K562 (cell line): Measurements from ENCODE around the gene SLC34A3. TPM values are rescaled to one million over a fixed set of nuclear protein-coding genes. Genes with fewer than 3 reads are reported as not detected.

Source experiments
- CBX3 ChIP-seq, 2 experiments: IDR thresholded peaks; 1 replicate in 1 of 2; 2 replicates in 1 of 2; pipeline ENCODE4 v1.6.1; 2012; ENCODE audit warnings: inconsistent platforms in 2 of 2, low read length in 2 of 2, borderline replicate concordance in 1 of 2, control low read depth in 1 of 2
- CEBPB ChIP-seq: fragments of 450-650 bp; IDR thresholded peaks from 2 replicates; pipeline ENCODE4 v1.6.1; 2016; ENCODE audit warnings: missing genetic modification characterization, missing compliant biosample characterization
- CTBP1 ChIP-seq: fragments of 450-650 bp; IDR thresholded peaks from 2 replicates; pipeline ENCODE4 v1.6.1; 2016; ENCODE audit warnings: borderline replicate concordance
- CUX1 ChIP-seq: fragments of 200-800 bp; sonication (Bioruptor generic); IDR thresholded peaks from 2 replicates; pipeline ENCODE4 v1.6.1; 2016; ENCODE audit warnings: missing genetic modification characterization, missing compliant biosample characterization
- FIP1L1 ChIP-seq: fragments of 200-400 bp; formaldehyde crosslinking; IDR thresholded peaks from 2 replicates; pipeline ENCODE4 v1.6.1; 2018; ENCODE audit warnings: mild to moderate bottlenecking, low read depth, low read length; ENCODE audit not compliant: poor library complexity, severe bottlenecking
- HLTF ChIP-seq: fragments of 450-650 bp; IDR thresholded peaks from 2 replicates; pipeline ENCODE4 v1.6.1; 2016
- KDM1A ChIP-seq, 2 experiments: fragments of 450-650 bp; IDR thresholded peaks; 2 replicates each; pipeline ENCODE4 v1.6.1; 2016; ENCODE audit warnings: mild to moderate bottlenecking in 2 of 2
- NBN ChIP-seq: fragments of 450-650 bp; IDR thresholded peaks from 2 replicates; pipeline ENCODE4 v1.6.1; 2016; ENCODE audit warnings: low read depth, mild to moderate bottlenecking
- polyA plus RNA-seq, 8 experiments: library from polyadenylated mRNA; depleted of rRNA in 4 of 8; stranded (reverse) in 5 of 8; unstranded in 3 of 8; fragments of >200 nt; fragmentation: Nextera tagmentation in 2 of 8; fragmentation: Illumina TruSeq in 1 of 8; extraction: Ambion mirVana in 2 of 8; extraction: Trizol in 1 of 8; gene quantifications; 2 replicates each; pipeline versions ENCODE4 v1.2.1 to v1.2.3, GENCODE V29; 2011 to 2014; ENCODE audit warnings: inconsistent platforms in 1 of 8, missing spikeins in 1 of 8
- total RNA-seq, 7 experiments: library from RNA; depleted of rRNA in 6 of 7; stranded (reverse); fragments of >200 nt in 6 of 7; fragmentation: Illumina TruSeq in 2 of 7; extraction: Trizol in 2 of 7; gene quantifications; 2 replicates each; pipeline versions ENCODE4 v1.2.1 to v1.2.3, GENCODE V29; 2011 to 2021; ENCODE audit warnings: low replicate concordance in 1 of 7
- TF ChIP-seq, protein P1 (sequence below): fragments of 200-800 bp; sonication (Bioruptor generic); IDR thresholded peaks from 2 replicates; pipeline ENCODE4 v1.6.1; 2017; ENCODE audit warnings: missing genetic modification characterization, missing compliant biosample characterization
- TF ChIP-seq, protein P2 (sequence below): sonication (generic); formaldehyde crosslinking; IDR thresholded peaks from 2 replicates; pipeline ENCODE4 v1.8.0; 2022; ENCODE audit warnings: mild to moderate bottlenecking, missing genetic modification reagents

The SLC34A3 gene
- total and polyA plus RNA-seq, 9 of the 15 experiments (the other 6 are each of a cell fraction or from before 2014, with no cell fraction given): not detected

DNA sequence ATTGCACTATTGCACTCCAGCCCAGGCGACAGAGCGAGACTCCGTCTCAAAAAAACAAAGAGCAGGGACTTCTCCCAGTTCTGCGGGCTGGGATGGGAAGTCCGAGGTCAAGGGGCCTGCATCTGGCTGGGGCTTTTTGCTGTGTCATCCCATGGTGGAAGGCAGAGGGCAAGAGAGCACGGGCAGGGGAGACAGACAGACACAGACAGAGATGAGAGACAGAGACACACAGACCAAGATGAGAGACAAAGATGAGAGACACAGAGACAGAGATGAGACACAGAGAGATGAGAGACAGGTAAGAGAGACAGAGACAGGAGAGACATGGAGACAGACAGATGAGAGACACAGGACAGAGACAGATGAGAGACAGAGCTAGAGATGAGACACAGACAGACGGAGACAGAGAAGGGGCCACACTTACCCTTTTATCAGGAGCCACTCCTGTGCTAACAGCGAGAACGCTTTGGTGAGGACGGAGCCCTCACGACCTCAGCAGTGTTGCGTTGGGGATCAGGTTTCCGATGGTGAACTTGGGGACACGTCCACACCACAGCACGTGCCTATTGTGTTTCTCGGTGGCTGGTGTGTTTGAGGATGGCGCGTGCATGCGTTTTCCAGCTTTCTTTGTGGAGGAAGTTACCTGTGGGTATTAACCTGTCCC lies 38.0 kb downstream of the SLC34A3 start (continued):
- TF ChIP-seq, protein P1, sequence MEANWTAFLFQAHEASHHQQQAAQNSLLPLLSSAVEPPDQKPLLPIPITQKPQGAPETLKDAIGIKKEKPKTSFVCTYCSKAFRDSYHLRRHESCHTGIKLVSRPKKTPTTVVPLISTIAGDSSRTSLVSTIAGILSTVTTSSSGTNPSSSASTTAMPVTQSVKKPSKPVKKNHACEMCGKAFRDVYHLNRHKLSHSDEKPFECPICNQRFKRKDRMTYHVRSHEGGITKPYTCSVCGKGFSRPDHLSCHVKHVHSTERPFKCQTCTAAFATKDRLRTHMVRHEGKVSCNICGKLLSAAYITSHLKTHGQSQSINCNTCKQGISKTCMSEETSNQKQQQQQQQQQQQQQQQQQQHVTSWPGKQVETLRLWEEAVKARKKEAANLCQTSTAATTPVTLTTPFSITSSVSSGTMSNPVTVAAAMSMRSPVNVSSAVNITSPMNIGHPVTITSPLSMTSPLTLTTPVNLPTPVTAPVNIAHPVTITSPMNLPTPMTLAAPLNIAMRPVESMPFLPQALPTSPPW (CRISPR knock-in tag): no peak
- TF ChIP-seq CUX1 (CRISPR knock-in tag) (no peak), KDM1A (IDR thresholded peaks at IDR 0.05) (peak; percentile 58 to 78), CEBPB (tag) (no peak), NBN (peak; percentile 88), FIP1L1 (no peak), CBX3 (IDR thresholded peaks at IDR 0.05; ENCODE audit: borderline replicate concordance in 1 of 2, low read length in 2 of 2) (no peak), CTBP1 (peak; percentile 70; the same call in 1 of the 2 replicates), HLTF (peak; percentile 98)
- TF ChIP-seq, protein P2, sequence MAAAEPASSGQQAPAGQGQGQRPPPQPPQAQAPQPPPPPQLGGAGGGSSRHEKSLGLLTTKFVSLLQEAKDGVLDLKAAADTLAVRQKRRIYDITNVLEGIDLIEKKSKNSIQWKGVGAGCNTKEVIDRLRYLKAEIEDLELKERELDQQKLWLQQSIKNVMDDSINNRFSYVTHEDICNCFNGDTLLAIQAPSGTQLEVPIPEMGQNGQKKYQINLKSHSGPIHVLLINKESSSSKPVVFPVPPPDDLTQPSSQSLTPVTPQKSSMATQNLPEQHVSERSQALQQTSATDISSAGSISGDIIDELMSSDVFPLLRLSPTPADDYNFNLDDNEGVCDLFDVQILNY (CRISPR knock-in tag): no peak
